ENCODE measurements around the gene KCNK6. TPM values are rescaled to one million over a fixed set of nuclear protein-coding genes. Genes with fewer than 3 reads are reported as not detected.
A peak's percentile ranks its signal among the peaks of the same experiment; 100 is the strongest.

The KCNK6 gene
- total and polyA plus RNA-seq, 2 donors (not counting 3 experiments of a cell fraction or from before 2014, with no cell fraction given), result 7.4 to 11.3 TPM

DNA sequence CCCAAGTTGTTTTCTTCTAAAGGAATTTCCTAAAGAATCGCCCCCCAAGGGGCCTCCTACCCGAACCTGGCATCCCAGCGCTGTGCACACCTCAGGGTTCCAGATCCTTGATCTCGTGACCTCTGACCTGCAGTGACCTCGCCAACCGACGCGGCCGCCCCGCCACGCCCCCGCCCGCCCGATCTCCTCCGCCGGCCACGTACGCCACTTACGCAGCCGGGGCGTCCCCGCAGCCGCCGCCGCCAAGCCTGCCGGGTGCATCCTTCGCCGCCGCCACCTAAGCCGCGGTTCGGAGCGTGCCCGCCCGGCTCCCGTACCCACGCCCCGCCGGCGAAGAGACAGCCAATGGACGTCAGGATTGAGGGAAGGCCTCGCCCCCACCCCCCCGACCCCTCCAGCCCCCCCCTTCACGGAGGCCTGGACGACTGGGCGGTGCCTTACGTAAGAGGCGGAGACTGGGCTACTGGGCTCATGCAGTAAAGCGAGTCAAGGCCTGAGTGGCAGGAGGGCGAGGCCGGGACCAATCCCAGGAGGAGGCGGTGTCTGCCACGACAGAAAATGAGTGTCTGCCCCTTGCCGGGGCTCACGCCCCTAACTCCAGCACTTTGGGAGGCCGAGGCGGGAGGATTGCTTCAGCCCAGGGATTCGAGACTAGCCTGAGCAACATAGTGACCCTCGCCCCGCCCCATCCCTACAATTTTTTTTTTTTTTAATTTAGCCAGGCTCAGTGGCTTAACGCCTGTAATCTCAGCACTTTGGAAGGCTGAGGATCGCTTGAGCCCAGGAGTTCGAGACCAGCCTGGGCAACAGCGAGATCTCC lies 3.8 kb upstream of the KCNK6 start, which contains the start of gene YIF1B:
Gene YIF1B (minus strand): TSS at position 291 of the 820 bp plus-strand sequence. CDS start 30 bp downstream, at position 261.
- intact Hi-C loops (cut with micrococcal nuclease), result loop anchor here (1.0 to 5.0 kb wide), 6 partner anchors 11 to 419 kb away; partner anchors contain the start of genes CATSPERG, PPP1R14A and SPINT2

DNA sequence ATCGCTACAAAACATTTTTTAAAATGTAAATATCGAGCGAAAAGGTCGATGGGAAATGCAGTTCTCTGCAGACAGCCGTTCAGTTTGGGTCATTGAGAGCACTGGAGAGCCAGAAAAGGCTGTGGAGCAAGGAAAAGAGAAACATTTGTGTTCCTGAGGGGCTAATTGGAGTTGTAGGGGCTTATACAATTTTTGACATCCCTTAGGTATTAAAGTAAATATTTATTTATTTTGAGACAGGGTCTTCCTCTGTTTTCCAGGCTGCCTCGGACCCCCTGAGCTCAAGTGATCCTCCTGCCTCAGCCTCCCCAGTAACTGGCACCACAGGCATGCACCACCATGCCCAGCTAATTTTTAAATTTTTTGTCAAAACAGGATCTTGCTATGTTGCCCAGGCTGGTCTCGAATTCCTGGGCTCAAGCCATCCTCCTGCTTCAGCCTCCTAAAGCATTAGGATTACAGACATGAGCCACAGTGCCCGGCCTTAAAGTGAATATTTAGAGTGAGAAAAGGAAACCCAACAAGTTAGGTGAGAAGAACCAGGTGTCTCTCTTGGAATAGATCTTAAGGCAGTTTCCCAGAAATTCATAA lies 3.1 kb upstream of the KCNK6 start:
- intact Hi-C loops (cut with micrococcal nuclease), result loop anchor here (1.0 to 5.0 kb wide), 5 partner anchors 11 to 419 kb away; partner anchors contain the start of genes CATSPERG and SPINT2
- dilution Hi-C loops (cut with MboI; ENCODE audit: extremely low pct_ligation_motif_present, low sequenced_read_pairs), result no loop called here
- peaks cover 12% of the 10 kb centered on the region for H3K79me2 ChIP-seq (ENCODE audit: control insufficient read depth, insufficient read depth, low read length)
- no peaks in the 10 kb centered on the region for H4K20me1 ChIP-seq (replicated peaks; ENCODE audit: control insufficient read depth, extremely low read depth, insufficient read depth, low read length)
- POLR2A ChIA-PET, result no interaction called here
- TF ChIP-seq GATA2 (IDR thresholded peaks at IDR 0.05; ENCODE audit: insufficient read depth, insufficient read length, low read depth, low read length) (no peak), MYC (IDR thresholded peaks at IDR 0.05; ENCODE audit: low read depth, low read length) (no peak), POLR2A (IDR thresholded peaks at IDR 0.05; ENCODE audit: low read depth, low read length) (no peak), EZH2 (IDR thresholded peaks at IDR 0.05; ENCODE audit: borderline replicate concordance, low read depth, low read length, severe bottlenecking) (no peak), CTCF (IDR thresholded peaks at IDR 0.05; ENCODE audit: extremely low read depth in 1 of 2, insufficient read depth in 1 of 2, low read depth in 1 of 2, low read length in 2 of 2) (no peak), FOS (IDR thresholded peaks at IDR 0.05; ENCODE audit: borderline replicate concordance, insufficient read depth, low read length) (no peak), JUN (IDR thresholded peaks at IDR 0.05; ENCODE audit: borderline replicate concordance, insufficient read depth, insufficient read length, low read depth) (no peak), POLR2AphosphoS5 (IDR thresholded peaks at IDR 0.05; ENCODE audit: insufficient read depth, low read depth, low read length) (no peak)
- TF ChIP-seq, protein P1, sequence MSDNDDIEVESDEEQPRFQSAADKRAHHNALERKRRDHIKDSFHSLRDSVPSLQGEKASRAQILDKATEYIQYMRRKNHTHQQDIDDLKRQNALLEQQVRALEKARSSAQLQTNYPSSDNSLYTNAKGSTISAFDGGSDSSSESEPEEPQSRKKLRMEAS (IDR thresholded peaks at IDR 0.05; ENCODE audit: insufficient read depth, insufficient read length), result no peak
- peak overlapping the region; percentile 76 for H2AFZ ChIP-seq (ENCODE audit: low read depth, low read length)
- CTCF ChIA-PET, result no interaction called here
- no peak for FAIRE-seq
- H3K27ac ChIP-seq (ENCODE audit: insufficient read depth, low read depth, low read length), result peak overlapping the region; percentile 47
- no peaks in the 10 kb centered on the region for H3K36me3 ChIP-seq (ENCODE audit: control insufficient read depth in 2 of 2, extremely low read depth in 1 of 2, insufficient read depth in 2 of 2, low read length in 2 of 2)
- no peaks in the 10 kb centered on the region for H3K27me3 ChIP-seq (ENCODE audit: control insufficient read depth in 2 of 2, insufficient read depth in 2 of 2, low read length in 2 of 2)
- no peaks in the 10 kb centered on the region for H3K9me3 ChIP-seq (replicated peaks; ENCODE audit: control insufficient read depth, insufficient read depth, low read length)
- H3K9ac ChIP-seq (replicated peaks; ENCODE audit: extremely low read depth, insufficient read depth, low read length), result no peak overlapping the region
- no peak for DNase-seq (ENCODE audit: low read depth, low spot score)
- peak overlapping the region in 1 of 3 experiments; percentile 5 for H3K4me3 ChIP-seq (replicated peaks in 1 of 3; ENCODE audit: insufficient read depth in 1 of 3, low read depth in 1 of 3, low read length in 3 of 3)
- BruUV-seq (replicated peaks), result no TSS peak
- H3K9me1 ChIP-seq (replicated peaks; ENCODE audit: control insufficient read depth, extremely low read depth, insufficient read depth, low read length), result no peaks in the 10 kb centered on the region
- H3K4me2 ChIP-seq (ENCODE audit: insufficient read depth, low read length), result peak overlapping the region; percentile 19
- H3K4me1 ChIP-seq (ENCODE audit: control insufficient read depth, extremely low read depth, insufficient read depth, low read length), result peaks cover 39% of the 10 kb centered on the region

More for the DNA sequence above, 3.8 kb upstream of the KCNK6 start, which contains the start of gene YIF1B:
- Histone ChIP-seq H3K9me3 (replicated peaks; ENCODE audit: control insufficient read depth, insufficient read depth, low read length) (no peaks in the 10 kb centered on the region), H3K4me3 (replicated peaks in 1 of 3; ENCODE audit: insufficient read depth in 1 of 3, low read depth in 1 of 3, low read length in 3 of 3) (peak within 1 kb of the TSS; percentile 65 to 96 (median 95)), H2AFZ (ENCODE audit: low read depth, low read length) (peak within 1 kb of the TSS; percentile 96), H3K27ac (ENCODE audit: insufficient read depth, low read depth, low read length) (peak within 1 kb of the TSS; percentile 59), H3K4me1 (ENCODE audit: control insufficient read depth, extremely low read depth, insufficient read depth, low read length) (peaks cover 39% of the 10 kb centered on the region), H3K36me3 (ENCODE audit: control insufficient read depth in 2 of 2, extremely low read depth in 1 of 2, insufficient read depth in 2 of 2, low read length in 2 of 2) (no peaks in the 10 kb centered on the region), H3K27me3 (ENCODE audit: control insufficient read depth in 2 of 2, insufficient read depth in 2 of 2, low read length in 2 of 2) (no peaks in the 10 kb centered on the region), H4K20me1 (replicated peaks; ENCODE audit: control insufficient read depth, extremely low read depth, insufficient read depth, low read length) (no peaks in the 10 kb centered on the region), H3K9ac (replicated peaks; ENCODE audit: extremely low read depth, insufficient read depth, low read length) (peak within 1 kb of the TSS; percentile 69), H3K79me2 (ENCODE audit: control insufficient read depth, insufficient read depth, low read length) (peaks cover 12% of the 10 kb centered on the region), H3K4me2 (ENCODE audit: insufficient read depth, low read length) (peak within 1 kb of the TSS; percentile 97), H3K9me1 (replicated peaks; ENCODE audit: control insufficient read depth, extremely low read depth, insufficient read depth, low read length) (no peaks in the 10 kb centered on the region)
- POLR2A ChIA-PET, result no interaction called here
- peak; percentile 22 for TF ChIP-seq POLR2AphosphoS5 (IDR thresholded peaks at IDR 0.05; ENCODE audit: insufficient read depth, low read depth, low read length)
- TF ChIP-seq MYC (IDR thresholded peaks at IDR 0.05; ENCODE audit: low read depth, low read length), result no peak
- no peak for TF ChIP-seq EZH2 (IDR thresholded peaks at IDR 0.05; ENCODE audit: borderline replicate concordance, low read depth, low read length, severe bottlenecking)
- no TSS peak for BruUV-seq (replicated peaks)
- CTCF ChIA-PET, result interaction anchor here (0.7 kb wide), 1 partner anchor 65 kb away, joined by 3 read pairs; no protein-coding TSS in a partner anchor
- dilution Hi-C loops (cut with MboI; ENCODE audit: extremely low pct_ligation_motif_present, low sequenced_read_pairs), result no loop called here
- DNase-seq (ENCODE audit: low read depth, low spot score) (peak; percentile 95), FAIRE-seq (peak; percentile 99)
